Right ventricle myocardium superior (tissue), 1 donor: ENCODE results near the gene SCAPER. TPM values are rescaled to one million over a fixed set of nuclear protein-coding genes. Genes with fewer than 3 reads are reported as not detected.

Experiments
- ATAC-seq: fragments of 200-7000 bp; cut with Tn5 transposase; one replicate; pipeline ENCODE4 v1.9.1; 2020; ENCODE audit warnings: mild to moderate bottlenecking; ENCODE audit not compliant: poor library complexity
- DNase-seq: peaks from one replicate; pipeline ENCODE4 v3.0.0-alpha.2; 2020
- intact Hi-C: fragments of 100-400 bp; cut with DNase I; formaldehyde crosslinking; loops from one replicate; pipeline ENCODE4 v1.11.2; 2022
- total RNA-seq: library from RNA; stranded (reverse); fragmentation: NEBNext Ultra II Directional; extraction: Animal tissue kit (Norgen Biotek cat#: 25700); gene quantifications from one replicate; pipeline ENCODE4 v1.2.1, GENCODE V29; 2021
- donor health status: DM: no; HTN: yes; CAD: no; lungs with severe emphysema.

Gene SCAPER
- total RNA-seq, 1 donor from 2014 or later: 47.8 TPM

- intact Hi-C loops: no loop called here
- ATAC-seq: no peak
- DNase-seq: no peak
Measured at GRCh38 chr15:76341366-76342057, 563.6 kb downstream of the SCAPER start.

- peak; percentile 28 for ATAC-seq
- intact Hi-C loops: no loop called here
- DNase-seq: no peak
Measured at GRCh38 chr15:76340803-76341365, 564.3 kb downstream of the SCAPER start.

GRCh38 chr15:76340198-76340802, 564.8 kb downstream of the SCAPER start:
- DNase-seq (peak; percentile 50), ATAC-seq (peak; percentile 34)

GRCh38 chr15:76339305-76340197, 565.6 kb downstream of the SCAPER start:
- no peak for ATAC-seq

More at GRCh38 chr15:76340198-76340802, 564.8 kb downstream of the SCAPER start:
- intact Hi-C loops: no loop called here

GRCh38 chr15:76338486-76339304, 566.4 kb downstream of the SCAPER start:
- DNase-seq: no peak
- ATAC-seq: no peak
- intact Hi-C loops: no loop called here

More at GRCh38 chr15:76339305-76340197, 565.6 kb downstream of the SCAPER start:
- no peak for DNase-seq
- intact Hi-C loops: no loop called here

GRCh38 chr15:76337696-76338485, 567.2 kb downstream of the SCAPER start:
- intact Hi-C loops: no loop called here
- no peak for ATAC-seq
- no peak for DNase-seq

GRCh38 chr15:76337059-76337695, 568.0 kb downstream of the SCAPER start:
- intact Hi-C loops: no loop called here
- DNase-seq (no peak), ATAC-seq (no peak)

GRCh38 chr15:76336254-76337058, 568.7 kb downstream of the SCAPER start, which contains the start of gene ISL2:
ISL2 (plus strand) TSS chr15:76336773; CDS start chr15:76336884, 111 bp downstream.
- intact Hi-C loops: no loop called here
- ATAC-seq (no peak), DNase-seq (peak; percentile 74)

GRCh38 chr15:76335307-76336253, 569.6 kb downstream of the SCAPER start:
- intact Hi-C loops: no loop called here
- DNase-seq: no peak
- no peak for ATAC-seq

- intact Hi-C loops: loop anchor here (5.0 kb wide), 1 partner anchor 97 kb away; no protein-coding TSS in a partner anchor
- no peak for DNase-seq
- no peak for ATAC-seq
Measured at GRCh38 chr15:76334438-76335306, 570.5 kb downstream of the SCAPER start.

- intact Hi-C loops: loop anchor here (5.0 kb wide), 1 partner anchor 97 kb away; no protein-coding TSS in a partner anchor
- ATAC-seq: no peak
- no peak for DNase-seq
Measured at GRCh38 chr15:76333720-76334437, 571.3 kb downstream of the SCAPER start.

- intact Hi-C loops: loop anchor here (5.0 kb wide), 1 partner anchor 96 kb away; no protein-coding TSS in a partner anchor
- no peak for DNase-seq
- ATAC-seq: no peak
Measured at GRCh38 chr15:76333309-76333708, 571.8 kb downstream of the SCAPER start.

- DNase-seq: no peak
- intact Hi-C loops: loop anchor here (5.0 kb wide), 1 partner anchor 95 kb away; no protein-coding TSS in a partner anchor
- no peak for ATAC-seq
Measured at GRCh38 chr15:76332796-76333195, 572.3 kb downstream of the SCAPER start.
